Natural killer cell (primary cell): ENCODE data around the gene DAB2IP. TPM values are rescaled to one million over a fixed set of nuclear protein-coding genes. Genes with fewer than 3 reads are reported as not detected.
"Not testable (repeated sequence)": the region's sequence is repeated elsewhere in the genome, so short reads cannot be mapped to it uniquely, and the experiment has no call there.

Experiments used
- ATAC-seq, 3 donors: fragments of 150-1000 bp in 2 of 3; fragments of 200-7000 bp in 1 of 3; cut with Tn5 transposase; 1 replicate in 1 of 3; 2 replicates in 2 of 3; pipeline ENCODE4 v1.10.0; 2021; ENCODE audit warnings: mild to moderate bottlenecking in 2 of 3, moderate library complexity in 2 of 3
- DNase-seq, 2 donors: peaks; one replicate each; pipeline versions ENCODE4 v3.0.0 to v3.0.0-alpha.2; 2013 to 2021; ENCODE audit warnings: mixed read lengths in 1 of 2
- H3K27ac ChIP-seq: one replicate; pipeline ENCODE4 v1.5.1; 2013; ENCODE audit warnings: mild to moderate bottlenecking, low read length
- H3K27me3 ChIP-seq: one replicate; pipeline ENCODE4 v1.6.1; 2013; ENCODE audit warnings: low read length; ENCODE audit not compliant: control insufficient read depth, insufficient read depth
- H3K36me3 ChIP-seq: one replicate; pipeline ENCODE4 v1.6.1; 2013; ENCODE audit warnings: low read length; ENCODE audit not compliant: control insufficient read depth, insufficient read depth
- H3K4me1 ChIP-seq: one replicate; pipeline ENCODE4 v1.6.1; 2013; ENCODE audit warnings: low read length; ENCODE audit not compliant: control insufficient read depth, insufficient read depth
- H3K4me3 ChIP-seq: one replicate; pipeline ENCODE4 v1.5.1; 2013; ENCODE audit warnings: low read length
- H3K9me3 ChIP-seq: one replicate; pipeline ENCODE4 v1.6.1; 2013; ENCODE audit warnings: low read length; ENCODE audit not compliant: control insufficient read depth, insufficient read depth
- H3K27ac Mint-ChIP-seq, 2 donors: one replicate each; pipeline ENCODE4 v1.8.0; 2022; ENCODE audit warnings: mild to moderate bottlenecking in 2 of 2, mixed read lengths in 2 of 2, moderate library complexity in 1 of 2
- H3K27me3 Mint-ChIP-seq, 2 donors: one replicate each; pipeline ENCODE4 v1.8.0; 2022; ENCODE audit warnings: low read depth in 2 of 2, mixed read lengths in 2 of 2
- H3K36me3 Mint-ChIP-seq: one replicate; pipeline ENCODE4 v1.8.0; 2022; ENCODE audit warnings: mixed read lengths
- H3K4me1 Mint-ChIP-seq, 2 donors: one replicate each; pipeline ENCODE4 v1.8.0; 2022; ENCODE audit warnings: mixed read lengths in 2 of 2
- H3K4me3 Mint-ChIP-seq: one replicate; pipeline ENCODE4 v1.8.0; 2022; ENCODE audit warnings: mild to moderate bottlenecking, moderate library complexity, mixed read lengths
- H3K9me3 Mint-ChIP-seq, 2 donors: one replicate each; pipeline ENCODE4 v1.8.0; 2022; ENCODE audit warnings: mixed read lengths in 2 of 2
- CTCF ChIP-seq: fragments of 200-600 bp; IDR thresholded peaks from one replicate; pipeline ENCODE4 v1.8.0; 2022; ENCODE audit warnings: antibody characterized with exemption
- WGBS: methylation state at CpG from one replicate; pipeline ENCODE4 v1.1.7; 2013; ENCODE audit warnings: missing lambda C conversion rate; ENCODE audit not compliant: insufficient coverage; 5-methylcytosine and 5-hydroxymethylcytosine counted together
- intact Hi-C: fragments of 100-400 bp; cut with micrococcal nuclease; formaldehyde crosslinking; loops from one replicate; pipeline ENCODE4 v1.14.2; 2022
- total RNA-seq, 4 donors: library from RNA; stranded (reverse); fragments of 120-200 nt in 1 of 4; gene quantifications; one replicate each; pipeline versions ENCODE4 v1.2.3 to v1.2.4, GENCODE V29; 2013 to 2022

DAB2IP gene
- total RNA-seq, 3 donors from 2014 or later (not counting 1 experiment from before 2014, with no cell fraction given): 0.19 to 2.5 TPM; not detected in 1

- H3K9me3 Mint-ChIP-seq: no peaks in the 10 kb centered on the region
- Histone ChIP-seq H3K36me3 (no peaks in the 10 kb centered on the region), H3K27ac (no peak overlapping the region), H3K4me3 (no peak overlapping the region), H3K4me1 (no peaks in the 10 kb centered on the region), H3K9me3 (no peaks in the 10 kb centered on the region), H3K27me3 (no peaks in the 10 kb centered on the region)
- H3K4me3 Mint-ChIP-seq: no peak overlapping the region
- no peaks in the 10 kb centered on the region for H3K4me1 Mint-ChIP-seq
- H3K36me3 Mint-ChIP-seq: no peaks in the 10 kb centered on the region
- no peak overlapping the region for H3K27ac Mint-ChIP-seq
- DNase-seq: no peak
- no peak for ATAC-seq
- WGBS: 93% methylated on average over 13 of the region's 14 CpGs
- intact Hi-C loops: no loop called here
- no peak for TF ChIP-seq CTCF
- peaks cover 9 to 14% of the 10 kb centered on the region in 2 donors for H3K27me3 Mint-ChIP-seq
These were observed 28.8 kb upstream of the DAB2IP start for GRCh38 chr9:121622387-121623203.

- H3K36me3 ChIP-seq, H3K4me1 ChIP-seq, H3K9me3 Mint-ChIP-seq, H3K4me3 Mint-ChIP-seq, ATAC-seq, H3K9me3 ChIP-seq, H3K27ac Mint-ChIP-seq, H3K27me3 ChIP-seq, H3K27ac ChIP-seq, DNase-seq, H3K4me1 Mint-ChIP-seq, intact Hi-C loops, H3K4me3 ChIP-seq, H3K36me3 Mint-ChIP-seq: not testable (repeated sequence)
- 90% methylated on average over 2 of the region's 2 CpGs for WGBS
- peaks cover 12 to 14% of the 10 kb centered on the region in 2 donors for H3K27me3 Mint-ChIP-seq
These were observed 28.0 kb upstream of the DAB2IP start for GRCh38 chr9:121623430-121623829.

GRCh38 chr9:121625590-121625989, 25.8 kb upstream of the DAB2IP start:
- no peaks in the 10 kb centered on the region for H3K27me3 ChIP-seq
- Mint-ChIP-seq H3K4me1 (no peaks in the 10 kb centered on the region), H3K36me3 (no peaks in the 10 kb centered on the region), H3K27ac (no peak overlapping the region), H3K9me3 (no peaks in the 10 kb centered on the region), H3K27me3 (peaks cover 12 to 13% of the 10 kb centered on the region in 2 donors), H3K4me3 (no peak overlapping the region)
- no peaks in the 10 kb centered on the region for H3K36me3 ChIP-seq
- ATAC-seq (no peak), DNase-seq (no peak)
- no peak for TF ChIP-seq CTCF
- no peak overlapping the region for H3K27ac ChIP-seq
- no peak overlapping the region for H3K4me3 ChIP-seq
- intact Hi-C loops: no loop called here
- no peaks in the 10 kb centered on the region for H3K9me3 ChIP-seq
- 89% methylated on average over 3 of the region's 3 CpGs for WGBS
- H3K4me1 ChIP-seq: no peaks in the 10 kb centered on the region

GRCh38 chr9:121626012-121626411, 25.4 kb upstream of the DAB2IP start:
- Histone ChIP-seq H3K9me3 (no peaks in the 10 kb centered on the region), H3K4me1 (no peaks in the 10 kb centered on the region), H3K27ac (no peak overlapping the region), H3K36me3 (no peaks in the 10 kb centered on the region), H3K4me3 (no peak overlapping the region), H3K27me3 (no peaks in the 10 kb centered on the region)
- TF ChIP-seq CTCF: no peak
- Mint-ChIP-seq H3K27ac (no peak overlapping the region), H3K9me3 (no peaks in the 10 kb centered on the region), H3K4me3 (no peak overlapping the region), H3K27me3 (peaks cover 9 to 11% of the 10 kb centered on the region in 2 donors), H3K4me1 (no peaks in the 10 kb centered on the region), H3K36me3 (no peaks in the 10 kb centered on the region)
- no peak for DNase-seq
- intact Hi-C loops: no loop called here
- ATAC-seq: no peak
- 83% methylated on average over 4 of the region's 4 CpGs for WGBS
